Subcutaneous adipose tissue (tissue), 4 donors: ENCODE measurements around the gene ARHGAP42. TPM values are rescaled to one million over a fixed set of nuclear protein-coding genes. Genes with fewer than 3 reads are reported as not detected.

Source experiments
- total RNA-seq, 4 donors: library from RNA; depleted of rRNA; stranded (reverse); fragments of >200 nt; gene quantifications; one replicate each; pipeline ENCODE4 v1.1.0, GENCODE V29; 2016
- TF ChIP-seq, protein P1 (sequence below): fragments of 450-650 bp; IDR thresholded peaks from one replicate; pipeline ENCODE4 v1.5.1; 2016; ENCODE audit warnings: low read depth, mild to moderate bottlenecking, control low read depth, antibody characterized with exemption, moderate library complexity

The ARHGAP42 gene
- total RNA-seq, 4 donors from 2014 or later: 15.3 to 31.5 (median 30.5) TPM

GRCh38 chr11:100709233-100709957 is 22.3 kb downstream of the ARHGAP42 start:
- TF ChIP-seq, protein P1, sequence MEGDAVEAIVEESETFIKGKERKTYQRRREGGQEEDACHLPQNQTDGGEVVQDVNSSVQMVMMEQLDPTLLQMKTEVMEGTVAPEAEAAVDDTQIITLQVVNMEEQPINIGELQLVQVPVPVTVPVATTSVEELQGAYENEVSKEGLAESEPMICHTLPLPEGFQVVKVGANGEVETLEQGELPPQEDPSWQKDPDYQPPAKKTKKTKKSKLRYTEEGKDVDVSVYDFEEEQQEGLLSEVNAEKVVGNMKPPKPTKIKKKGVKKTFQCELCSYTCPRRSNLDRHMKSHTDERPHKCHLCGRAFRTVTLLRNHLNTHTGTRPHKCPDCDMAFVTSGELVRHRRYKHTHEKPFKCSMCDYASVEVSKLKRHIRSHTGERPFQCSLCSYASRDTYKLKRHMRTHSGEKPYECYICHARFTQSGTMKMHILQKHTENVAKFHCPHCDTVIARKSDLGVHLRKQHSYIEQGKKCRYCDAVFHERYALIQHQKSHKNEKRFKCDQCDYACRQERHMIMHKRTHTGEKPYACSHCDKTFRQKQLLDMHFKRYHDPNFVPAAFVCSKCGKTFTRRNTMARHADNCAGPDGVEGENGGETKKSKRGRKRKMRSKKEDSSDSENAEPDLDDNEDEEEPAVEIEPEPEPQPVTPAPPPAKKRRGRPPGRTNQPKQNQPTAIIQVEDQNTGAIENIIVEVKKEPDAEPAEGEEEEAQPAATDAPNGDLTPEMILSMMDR: no peak

DNA sequence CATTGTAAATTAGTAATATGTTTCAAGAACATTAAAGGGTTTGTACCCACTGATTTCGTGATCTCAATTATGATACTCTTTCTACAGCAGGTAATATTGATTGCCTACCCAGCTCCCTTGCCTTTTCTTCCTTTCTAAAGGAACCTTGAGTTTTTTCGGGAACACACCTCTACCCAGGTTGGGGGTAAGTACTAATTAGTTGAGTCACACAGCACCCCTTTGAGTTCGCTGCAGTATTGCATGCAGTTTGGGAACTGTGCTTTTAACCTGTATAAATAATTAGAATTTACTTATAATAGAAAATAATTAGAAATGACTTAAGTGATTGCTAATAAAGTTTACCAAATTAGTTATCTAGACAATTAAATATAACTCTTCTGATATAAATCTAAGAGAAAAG is 24.9 kb downstream of the ARHGAP42 start:
- TF ChIP-seq, protein P1: no peak

GRCh38 chr11:100712583-100712982 is 25.5 kb downstream of the ARHGAP42 start:
- TF ChIP-seq, protein P1: no peak

DNA sequence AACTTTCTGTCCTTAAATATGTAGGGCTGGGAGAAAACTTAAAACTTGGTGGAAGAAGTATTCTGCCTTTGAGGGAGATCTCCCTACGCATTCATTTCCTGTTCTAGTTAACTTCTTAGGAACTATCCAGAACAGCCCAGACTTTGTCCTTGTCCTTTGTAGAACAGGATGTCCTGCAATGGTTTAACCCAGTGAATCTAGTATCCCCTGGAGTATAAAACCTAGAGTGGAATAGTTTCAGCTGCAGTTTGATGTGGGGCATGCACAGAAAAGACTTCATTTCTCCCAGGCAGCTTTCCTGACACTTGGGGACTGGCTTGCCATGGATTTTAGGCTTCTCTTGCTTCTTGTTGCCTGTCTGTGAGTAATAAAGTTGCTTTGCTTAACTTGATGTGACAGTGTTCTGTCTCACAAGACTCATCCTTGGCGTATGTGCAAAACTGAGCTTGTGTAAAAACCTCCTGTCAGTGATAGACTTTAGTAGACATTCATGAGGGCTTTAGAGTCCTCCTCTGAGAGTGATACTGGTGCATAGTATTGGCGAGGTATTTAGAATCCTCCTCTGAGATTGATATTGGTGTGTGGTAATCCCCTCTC is 28.2 kb downstream of the ARHGAP42 start:
- TF ChIP-seq, protein P1: no peak

- TF ChIP-seq, protein P1: no peak
Observed at GRCh38 chr11:100716838-100717237, 29.8 kb downstream of the ARHGAP42 start.

DNA sequence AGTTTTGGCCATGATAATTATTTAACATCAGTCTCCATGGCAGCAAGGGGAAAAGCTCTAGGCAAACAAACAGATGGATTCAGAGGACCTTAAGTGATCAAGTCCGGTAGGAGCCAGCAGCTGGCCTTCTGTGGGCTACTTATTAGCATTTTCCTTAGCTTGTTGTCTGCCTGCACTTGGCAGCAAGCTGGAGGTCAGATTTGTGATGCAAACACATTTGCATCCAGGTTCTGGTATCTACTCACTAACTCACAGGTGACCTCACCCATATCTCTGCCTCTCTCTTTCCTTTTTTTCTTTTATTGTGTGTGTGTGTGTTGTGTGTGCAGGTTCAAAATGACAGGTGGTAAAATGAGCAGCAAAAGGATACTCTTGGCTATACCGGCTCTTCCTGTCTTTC is 32.3 kb downstream of the ARHGAP42 start:
- TF ChIP-seq, protein P1: no peak

DNA sequence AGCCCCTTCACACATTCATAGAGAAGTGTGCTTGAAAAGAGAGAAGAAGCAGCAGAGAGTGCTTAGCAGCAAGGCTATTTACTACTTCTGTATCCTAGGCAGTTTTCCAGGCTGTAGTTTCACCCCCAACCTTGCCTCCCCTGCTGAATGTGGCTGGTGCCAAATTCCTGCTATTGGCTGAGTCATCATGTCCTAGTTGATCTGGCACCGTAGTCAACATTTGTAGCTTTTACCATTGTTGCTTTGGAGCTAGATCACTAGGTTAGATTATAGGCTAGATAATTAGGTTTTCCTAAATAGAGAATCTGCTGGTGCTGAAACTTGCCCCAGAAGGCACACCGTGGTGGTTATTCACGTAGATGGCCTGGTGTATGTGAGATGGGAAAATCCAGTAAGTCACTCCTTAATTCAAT is 32.7 kb downstream of the ARHGAP42 start:
- TF ChIP-seq, protein P1: no peak
